Measurements from ENCODE around the gene ATP1A4. TPM values are rescaled to one million over a fixed set of nuclear protein-coding genes. Genes with fewer than 3 reads are reported as not detected.
A peak's percentile ranks its signal among the peaks of the same experiment; 100 is the strongest.

The ATP1A4 gene
- total RNA-seq, 1 donor from 2014 or later: 0.35 TPM

DNA sequence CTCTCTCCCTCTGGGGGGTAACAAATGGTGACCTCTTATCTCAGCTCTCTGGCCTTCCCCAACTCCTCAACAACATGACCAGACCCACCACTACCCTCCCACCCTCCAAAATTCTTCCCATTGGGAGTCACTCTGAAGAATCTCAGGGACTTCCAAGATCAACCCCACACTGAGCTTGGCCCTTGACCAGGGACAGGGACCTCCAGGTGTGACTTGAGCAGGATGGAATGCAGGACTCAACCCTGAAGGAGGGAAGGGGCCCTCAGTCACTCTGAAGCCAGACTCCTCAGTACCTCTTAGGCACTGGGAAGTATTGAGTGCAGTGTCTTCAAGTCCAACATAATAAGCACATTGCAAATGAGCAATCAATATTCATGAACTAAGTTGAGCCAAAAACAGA lies 40.8 kb downstream of the ATP1A4 start:
- no peaks in the 10 kb centered on the region for H3K27me3 Mint-ChIP-seq (ENCODE audit: low read depth)
- H3K4me3 Mint-ChIP-seq: no peak overlapping the region
- no peak for DNase-seq (ENCODE audit: low read depth, low spot score)
- TF ChIP-seq, protein P1, sequence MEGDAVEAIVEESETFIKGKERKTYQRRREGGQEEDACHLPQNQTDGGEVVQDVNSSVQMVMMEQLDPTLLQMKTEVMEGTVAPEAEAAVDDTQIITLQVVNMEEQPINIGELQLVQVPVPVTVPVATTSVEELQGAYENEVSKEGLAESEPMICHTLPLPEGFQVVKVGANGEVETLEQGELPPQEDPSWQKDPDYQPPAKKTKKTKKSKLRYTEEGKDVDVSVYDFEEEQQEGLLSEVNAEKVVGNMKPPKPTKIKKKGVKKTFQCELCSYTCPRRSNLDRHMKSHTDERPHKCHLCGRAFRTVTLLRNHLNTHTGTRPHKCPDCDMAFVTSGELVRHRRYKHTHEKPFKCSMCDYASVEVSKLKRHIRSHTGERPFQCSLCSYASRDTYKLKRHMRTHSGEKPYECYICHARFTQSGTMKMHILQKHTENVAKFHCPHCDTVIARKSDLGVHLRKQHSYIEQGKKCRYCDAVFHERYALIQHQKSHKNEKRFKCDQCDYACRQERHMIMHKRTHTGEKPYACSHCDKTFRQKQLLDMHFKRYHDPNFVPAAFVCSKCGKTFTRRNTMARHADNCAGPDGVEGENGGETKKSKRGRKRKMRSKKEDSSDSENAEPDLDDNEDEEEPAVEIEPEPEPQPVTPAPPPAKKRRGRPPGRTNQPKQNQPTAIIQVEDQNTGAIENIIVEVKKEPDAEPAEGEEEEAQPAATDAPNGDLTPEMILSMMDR (conservative IDR thresholded peaks at IDR 0.05): no peak
- H3K4me1 Mint-ChIP-seq: peaks cover 10% of the 10 kb centered on the region
- no peaks in the 10 kb centered on the region for H3K9me3 Mint-ChIP-seq
- no peak overlapping the region for H3K27ac Mint-ChIP-seq (ENCODE audit: unreplicated experiment)
- H3K36me3 Mint-ChIP-seq (ENCODE audit: low read depth): no peaks in the 10 kb centered on the region

DNA sequence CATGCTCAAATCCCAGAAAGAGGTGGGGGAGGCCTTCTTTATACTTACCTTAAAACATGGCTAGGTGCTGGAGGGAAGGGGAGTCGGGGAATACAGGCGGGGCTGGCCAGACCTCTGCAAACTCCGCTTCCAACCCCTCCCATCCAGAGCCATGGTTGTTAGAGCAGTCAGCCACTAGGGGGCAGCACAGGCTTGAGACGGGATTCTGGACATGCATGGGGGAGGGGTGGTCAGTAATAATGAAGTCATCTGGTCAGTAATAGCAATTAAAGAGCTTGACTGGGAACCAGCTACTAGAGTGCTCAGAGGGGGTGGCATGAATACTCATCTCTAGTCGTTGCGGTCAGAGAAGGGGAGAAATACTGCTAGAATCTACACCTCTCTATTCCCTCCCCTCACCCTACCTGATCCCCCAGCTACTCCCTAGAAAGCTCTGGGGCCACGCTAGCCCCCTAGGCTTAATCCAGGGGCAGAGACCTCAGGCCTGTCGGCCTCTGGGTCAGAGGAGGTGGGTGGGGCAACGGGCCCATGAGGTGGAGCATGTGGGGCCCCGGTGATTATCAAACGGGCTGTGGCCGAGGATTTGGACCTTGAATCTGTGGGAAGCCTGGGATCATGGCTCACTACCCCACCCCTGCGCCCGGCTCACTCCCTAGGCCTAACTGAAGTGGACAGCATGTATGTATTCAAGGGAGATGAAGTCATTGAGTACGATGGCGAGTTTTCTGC lies 41.9 kb downstream of the ATP1A4 start:
- H3K27ac Mint-ChIP-seq (ENCODE audit: unreplicated experiment): no peak overlapping the region
- no peak overlapping the region for H3K4me3 Mint-ChIP-seq
- H3K27me3 Mint-ChIP-seq (ENCODE audit: low read depth): no peaks in the 10 kb centered on the region

DNA sequence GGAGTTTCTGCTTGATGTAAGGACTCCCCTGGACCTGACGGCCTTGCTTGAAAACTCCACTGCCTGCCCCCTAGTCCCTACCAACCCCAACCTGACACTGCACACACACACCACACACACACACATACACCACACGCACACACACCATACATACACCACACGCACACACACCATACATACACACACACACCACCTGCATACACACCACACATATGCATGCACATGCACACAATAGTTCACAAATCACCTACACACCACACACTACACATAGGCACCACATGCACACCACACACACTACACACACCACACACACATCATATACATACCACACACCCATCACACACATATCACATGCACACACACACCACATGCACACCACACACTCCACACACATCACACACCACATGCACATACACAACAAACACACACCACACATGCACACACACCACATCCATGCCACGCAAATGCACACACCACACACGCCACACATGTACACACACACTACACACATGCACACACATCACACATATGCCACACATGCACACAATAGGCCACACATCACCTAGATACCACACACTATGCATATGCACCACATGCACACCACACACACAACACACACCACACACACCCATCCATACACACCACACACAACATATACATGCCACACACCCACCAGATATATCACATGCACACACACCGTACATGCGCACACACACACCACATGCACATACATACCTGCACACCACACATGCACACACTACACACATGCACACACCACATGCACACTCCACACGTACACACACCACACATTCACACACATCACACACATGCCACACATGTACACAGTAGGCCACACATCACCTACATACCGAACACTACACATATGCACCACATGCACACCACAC lies 42.7 kb downstream of the ATP1A4 start:
- no peaks in the 10 kb centered on the region for H3K27me3 Mint-ChIP-seq (ENCODE audit: low read depth)
- H3K36me3 Mint-ChIP-seq (ENCODE audit: low read depth): no peaks in the 10 kb centered on the region
- no peaks in the 10 kb centered on the region for H3K9me3 Mint-ChIP-seq
- no peak overlapping the region for H3K4me3 Mint-ChIP-seq
- TF ChIP-seq, protein P1 (conservative IDR thresholded peaks at IDR 0.05): no peak
- no peak for DNase-seq (ENCODE audit: low read depth, low spot score)
- no peak overlapping the region for H3K27ac Mint-ChIP-seq (ENCODE audit: unreplicated experiment)
- H3K4me1 Mint-ChIP-seq: peaks cover 9% of the 10 kb centered on the region

More for the DNA sequence above, 41.9 kb downstream of the ATP1A4 start:
- no peaks in the 10 kb centered on the region for H3K36me3 Mint-ChIP-seq (ENCODE audit: low read depth)
- TF ChIP-seq, protein P1 (conservative IDR thresholded peaks at IDR 0.05): peak; percentile 92
- peaks cover 10% of the 10 kb centered on the region for H3K4me1 Mint-ChIP-seq
- peak; percentile 98 for DNase-seq (ENCODE audit: low read depth, low spot score)
- no peaks in the 10 kb centered on the region for H3K9me3 Mint-ChIP-seq

DNA sequence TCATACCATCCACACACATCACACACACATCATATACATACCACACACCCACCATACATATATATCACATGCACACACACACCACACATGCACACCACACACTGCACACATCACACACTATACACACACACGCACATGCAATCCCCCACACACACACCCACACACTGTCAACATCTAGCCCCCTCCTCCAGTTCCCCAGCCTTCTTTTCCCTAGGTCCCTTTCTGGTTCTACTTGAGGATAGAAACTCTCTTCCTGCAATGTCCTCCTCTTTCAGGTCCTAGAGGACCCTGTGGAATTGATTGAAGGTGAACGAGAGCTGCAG lies 43.3 kb downstream of the ATP1A4 start:
- H3K9me3 Mint-ChIP-seq: no peaks in the 10 kb centered on the region
- H3K4me3 Mint-ChIP-seq: no peak overlapping the region
- H3K27ac Mint-ChIP-seq (ENCODE audit: unreplicated experiment): no peak overlapping the region
- no peaks in the 10 kb centered on the region for H3K27me3 Mint-ChIP-seq (ENCODE audit: low read depth)
- no peaks in the 10 kb centered on the region for H3K36me3 Mint-ChIP-seq (ENCODE audit: low read depth)
- TF ChIP-seq, protein P1 (conservative IDR thresholded peaks at IDR 0.05): no peak
- H3K4me1 Mint-ChIP-seq: peaks cover 3% of the 10 kb centered on the region
- DNase-seq (ENCODE audit: low read depth, low spot score): no peak

DNA sequence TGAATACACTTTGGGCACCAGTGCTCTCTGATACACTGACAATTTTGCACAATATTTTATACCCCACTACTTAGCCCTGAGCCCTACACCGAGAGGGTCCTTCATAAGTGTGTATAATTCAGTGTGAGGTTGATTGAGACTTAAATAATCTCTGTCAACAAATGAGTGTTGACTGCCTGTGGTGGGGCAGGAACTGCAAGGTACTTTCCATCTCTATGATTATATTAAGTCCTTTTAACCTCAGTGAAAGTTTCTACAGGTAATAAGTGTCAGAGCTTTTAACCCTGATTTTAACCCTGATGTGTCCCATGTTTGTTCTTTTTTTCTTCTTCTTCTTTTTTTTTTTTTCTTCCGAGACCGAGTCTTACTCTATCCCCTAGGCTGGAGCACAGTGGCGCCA lies 44.7 kb downstream of the ATP1A4 start:
- H3K27ac Mint-ChIP-seq (ENCODE audit: unreplicated experiment): no peak overlapping the region
- H3K36me3 Mint-ChIP-seq (ENCODE audit: low read depth): no peaks in the 10 kb centered on the region
- H3K4me3 Mint-ChIP-seq: no peak overlapping the region
- TF ChIP-seq, protein P1 (conservative IDR thresholded peaks at IDR 0.05): no peak
- no peaks in the 10 kb centered on the region for H3K9me3 Mint-ChIP-seq
- DNase-seq (ENCODE audit: low read depth, low spot score): no peak
- no peaks in the 10 kb centered on the region for H3K4me1 Mint-ChIP-seq
- H3K27me3 Mint-ChIP-seq (ENCODE audit: low read depth): no peaks in the 10 kb centered on the region

Data from neural crest cell (in vitro differentiated cells).